VCaP (cell line): ENCODE measurements around the gene STAT5B.
"Not testable (repeated sequence)": the region's sequence is repeated elsewhere in the genome, so short reads cannot be mapped to it uniquely, and the experiment has no call there.

ENCODE experiments used
- H3K27ac ChIP-seq: fragments of 450-650 bp; 2 replicates; pipeline ENCODE4 v1.5.1; 2017
- CTCF ChIP-seq: fragments of 450-650 bp; conservative IDR thresholded peaks from 2 replicates; pipeline ENCODE4 v1.5.1; 2017; ENCODE audit warnings: mild to moderate bottlenecking, moderate library complexity

Gene STAT5B

GRCh38 chr17:42252597-42253550 is 23.3 kb downstream of the STAT5B start:
- no peak overlapping the region for H3K27ac ChIP-seq
- no peak for TF ChIP-seq CTCF

GRCh38 chr17:42251115-42251514 is 25.1 kb downstream of the STAT5B start:
- peak; percentile 47 for TF ChIP-seq CTCF
- no peak overlapping the region for H3K27ac ChIP-seq

GRCh38 chr17:42249681-42250446 is 26.3 kb downstream of the STAT5B start:
- peak overlapping the region; percentile 85 for H3K27ac ChIP-seq
- TF ChIP-seq CTCF, result no peak

- peak overlapping the region; percentile 85 for H3K27ac ChIP-seq
- no peak for TF ChIP-seq CTCF
Measured at GRCh38 chr17:42248351-42249179, 27.6 kb downstream of the STAT5B start.

- no peak for TF ChIP-seq CTCF
- peak overlapping the region; percentile 85 for H3K27ac ChIP-seq
Measured at GRCh38 chr17:42247734-42248133, 28.5 kb downstream of the STAT5B start.

GRCh38 chr17:42246515-42246914 is 29.7 kb downstream of the STAT5B start:
- H3K27ac ChIP-seq, result no peak overlapping the region
- TF ChIP-seq CTCF, result no peak

- H3K27ac ChIP-seq, result not testable (repeated sequence)
Measured at GRCh38 chr17:42245183-42245582, 31.0 kb downstream of the STAT5B start.

GRCh38 chr17:42244116-42244515 is 32.1 kb downstream of the STAT5B start:
- not testable (repeated sequence) for H3K27ac ChIP-seq
